NCI-H2081 treated with DMSO at 0.1 percent for 48 hours (cell line): ENCODE data around the gene ADGRA3.

Source experiments
- DNase-seq: peaks from one replicate; lab custom pipeline; 2025; lab: John Stamatoyannopoulos, UW

ADGRA3 gene, protein sequence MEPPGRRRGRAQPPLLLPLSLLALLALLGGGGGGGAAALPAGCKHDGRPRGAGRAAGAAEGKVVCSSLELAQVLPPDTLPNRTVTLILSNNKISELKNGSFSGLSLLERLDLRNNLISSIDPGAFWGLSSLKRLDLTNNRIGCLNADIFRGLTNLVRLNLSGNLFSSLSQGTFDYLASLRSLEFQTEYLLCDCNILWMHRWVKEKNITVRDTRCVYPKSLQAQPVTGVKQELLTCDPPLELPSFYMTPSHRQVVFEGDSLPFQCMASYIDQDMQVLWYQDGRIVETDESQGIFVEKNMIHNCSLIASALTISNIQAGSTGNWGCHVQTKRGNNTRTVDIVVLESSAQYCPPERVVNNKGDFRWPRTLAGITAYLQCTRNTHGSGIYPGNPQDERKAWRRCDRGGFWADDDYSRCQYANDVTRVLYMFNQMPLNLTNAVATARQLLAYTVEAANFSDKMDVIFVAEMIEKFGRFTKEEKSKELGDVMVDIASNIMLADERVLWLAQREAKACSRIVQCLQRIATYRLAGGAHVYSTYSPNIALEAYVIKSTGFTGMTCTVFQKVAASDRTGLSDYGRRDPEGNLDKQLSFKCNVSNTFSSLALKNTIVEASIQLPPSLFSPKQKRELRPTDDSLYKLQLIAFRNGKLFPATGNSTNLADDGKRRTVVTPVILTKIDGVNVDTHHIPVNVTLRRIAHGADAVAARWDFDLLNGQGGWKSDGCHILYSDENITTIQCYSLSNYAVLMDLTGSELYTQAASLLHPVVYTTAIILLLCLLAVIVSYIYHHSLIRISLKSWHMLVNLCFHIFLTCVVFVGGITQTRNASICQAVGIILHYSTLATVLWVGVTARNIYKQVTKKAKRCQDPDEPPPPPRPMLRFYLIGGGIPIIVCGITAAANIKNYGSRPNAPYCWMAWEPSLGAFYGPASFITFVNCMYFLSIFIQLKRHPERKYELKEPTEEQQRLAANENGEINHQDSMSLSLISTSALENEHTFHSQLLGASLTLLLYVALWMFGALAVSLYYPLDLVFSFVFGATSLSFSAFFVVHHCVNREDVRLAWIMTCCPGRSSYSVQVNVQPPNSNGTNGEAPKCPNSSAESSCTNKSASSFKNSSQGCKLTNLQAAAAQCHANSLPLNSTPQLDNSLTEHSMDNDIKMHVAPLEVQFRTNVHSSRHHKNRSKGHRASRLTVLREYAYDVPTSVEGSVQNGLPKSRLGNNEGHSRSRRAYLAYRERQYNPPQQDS (N-terminal part only)

DNA sequence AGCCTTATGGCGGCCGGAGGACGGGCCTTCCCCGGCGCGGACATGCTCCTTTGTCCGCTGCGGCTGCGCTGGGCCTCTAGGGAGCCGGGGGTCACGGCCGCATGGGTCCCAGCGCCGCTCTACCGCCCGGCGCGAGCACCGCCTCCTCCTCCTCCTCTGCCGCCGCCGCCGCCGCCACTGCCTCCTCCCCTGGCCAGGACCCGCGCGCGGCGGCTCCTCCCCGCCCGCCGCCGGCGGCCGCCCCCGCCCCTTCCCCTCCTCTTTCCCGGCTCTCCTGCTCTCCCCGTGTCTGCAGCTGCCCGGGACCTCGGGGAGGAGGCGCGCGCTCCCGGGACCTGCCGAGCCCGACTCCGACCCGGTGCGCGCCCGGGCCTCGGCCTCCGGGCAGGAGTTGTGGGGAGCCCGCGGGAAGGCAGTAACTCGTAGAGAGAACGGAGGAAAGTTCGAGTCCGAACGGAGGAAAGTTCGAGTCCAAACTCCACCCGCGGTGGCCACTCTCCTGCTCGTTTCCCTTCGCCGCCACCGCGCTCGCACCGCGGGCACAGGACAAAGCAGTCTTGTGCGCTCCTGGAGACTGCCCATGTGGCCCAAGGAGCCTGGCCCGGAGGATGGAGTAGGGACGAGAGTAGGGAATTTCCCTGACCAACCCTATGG lies at the start of gene ADGRA3:
TSS of gene ADGRA3 (minus strand) at position 179 of the 654 bp plus-strand sequence. CDS start 282 bp downstream, outside the sequence.
- no peak for DNase-seq

DNA sequence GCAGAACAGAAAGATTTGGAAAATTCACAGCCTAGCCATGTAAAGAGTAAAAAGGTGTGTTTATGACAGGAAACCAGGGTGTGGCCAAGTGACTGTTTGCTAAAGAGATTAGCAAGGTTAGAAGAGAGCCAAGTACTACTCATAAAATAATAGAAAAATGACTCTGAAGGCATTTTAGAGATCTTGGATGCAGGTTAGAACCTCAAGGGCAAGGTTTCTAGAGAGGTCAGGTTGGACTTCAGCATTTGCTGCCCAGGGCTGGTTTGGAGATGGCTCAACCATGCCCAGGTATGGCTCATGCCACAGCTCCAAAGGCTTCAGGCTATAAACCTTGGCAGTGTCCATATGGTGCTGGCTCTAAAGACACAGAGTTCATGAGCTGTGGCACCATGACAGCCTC lies 40.6 kb upstream of the ADGRA3 start:
- DNase-seq: no peak

DNA sequence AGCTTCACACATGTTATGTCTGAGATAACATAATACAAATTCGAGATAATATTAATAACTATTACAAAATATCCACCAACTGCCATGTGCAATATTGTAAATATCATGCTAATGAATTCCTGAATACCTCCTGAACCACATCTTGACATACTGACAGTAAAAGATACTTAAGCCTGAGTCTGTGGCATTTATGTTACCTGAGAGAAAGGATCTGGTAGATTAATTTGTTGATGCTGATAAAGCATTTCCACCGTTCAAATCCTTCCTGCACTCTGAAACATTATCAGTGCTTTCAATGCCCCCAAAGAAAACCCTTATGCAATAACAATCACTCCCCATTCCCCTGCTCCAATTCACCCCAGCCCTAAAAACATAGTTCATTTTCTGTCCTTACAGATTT lies 38.8 kb upstream of the ADGRA3 start:
- DNase-seq: no peak

DNA sequence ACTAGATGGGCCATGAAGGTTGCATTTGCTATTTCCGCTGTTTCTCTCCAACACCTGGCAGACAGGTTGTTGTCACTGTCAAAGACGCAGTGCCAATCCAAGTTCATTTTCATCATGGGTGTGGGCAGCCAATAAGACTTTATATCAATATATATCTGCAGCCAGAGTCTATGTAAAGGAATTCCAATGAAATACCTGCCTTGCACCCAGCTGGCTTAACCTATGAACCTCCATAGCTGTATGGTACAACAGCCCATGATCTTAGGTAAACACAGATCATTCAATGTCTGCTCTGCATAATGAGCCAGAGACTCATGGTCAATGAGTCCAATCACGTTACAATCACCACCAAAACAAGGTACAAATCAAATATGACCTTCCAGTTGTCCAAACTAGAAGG lies 37.7 kb upstream of the ADGRA3 start:
- DNase-seq: no peak

DNA sequence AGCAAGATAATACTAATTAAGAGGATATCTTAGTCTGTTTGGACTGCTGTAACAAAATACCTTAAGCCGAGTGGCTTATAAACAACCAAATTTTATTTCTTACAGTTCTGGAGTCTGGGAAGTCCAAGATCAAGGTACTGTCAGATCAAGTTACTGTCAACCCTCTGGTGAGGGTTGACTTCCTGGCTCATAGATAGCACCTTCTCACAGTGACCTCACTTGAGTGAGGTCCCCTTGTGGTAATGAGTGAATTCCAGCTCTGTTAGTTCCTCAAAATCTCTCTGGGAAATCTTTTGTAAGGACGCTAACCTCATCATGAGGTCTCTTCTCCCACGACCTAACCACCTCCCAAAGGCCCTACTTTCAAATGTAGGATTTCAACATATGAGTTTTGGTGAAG lies 36.9 kb upstream of the ADGRA3 start:
- no peak for DNase-seq

DNA sequence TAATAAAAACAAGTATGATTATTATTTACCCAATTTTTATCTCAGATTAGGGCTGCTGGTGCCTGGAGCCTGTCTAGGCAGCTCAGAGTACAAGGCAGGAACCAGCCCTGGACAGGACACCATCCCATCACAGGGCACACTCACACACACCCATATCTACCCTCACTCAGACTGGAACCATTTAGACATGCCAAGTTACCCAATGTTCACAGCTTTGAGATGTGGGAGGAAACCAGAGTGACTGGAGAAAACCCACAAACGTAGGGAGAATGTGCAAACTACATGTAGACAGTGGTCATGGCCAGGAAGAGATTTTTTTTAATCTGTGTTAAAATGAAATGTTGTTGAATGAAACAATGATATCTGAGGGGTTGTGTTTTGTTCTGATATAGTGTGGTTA lies 35.7 kb upstream of the ADGRA3 start:
- DNase-seq: no peak

DNA sequence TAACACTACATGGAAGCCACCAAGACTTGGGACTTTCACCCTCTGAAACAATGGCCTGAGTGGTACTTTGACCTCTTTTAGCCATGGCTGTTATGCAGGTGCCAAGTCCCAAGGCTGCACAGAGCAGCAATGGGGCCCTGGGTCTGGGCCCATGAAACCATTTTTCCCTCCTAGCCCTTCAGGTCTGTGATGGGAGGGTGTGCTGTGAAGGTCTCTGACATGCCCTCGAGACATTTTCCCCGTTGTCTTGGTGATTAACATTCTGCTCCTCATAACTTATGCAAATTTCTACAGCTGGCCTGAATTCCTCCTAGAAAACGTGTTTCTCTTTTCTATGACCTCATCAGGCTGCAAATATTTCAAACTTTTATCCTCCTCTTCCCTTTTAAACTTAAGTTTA lies 30.4 kb upstream of the ADGRA3 start:
- no peak for DNase-seq

DNA sequence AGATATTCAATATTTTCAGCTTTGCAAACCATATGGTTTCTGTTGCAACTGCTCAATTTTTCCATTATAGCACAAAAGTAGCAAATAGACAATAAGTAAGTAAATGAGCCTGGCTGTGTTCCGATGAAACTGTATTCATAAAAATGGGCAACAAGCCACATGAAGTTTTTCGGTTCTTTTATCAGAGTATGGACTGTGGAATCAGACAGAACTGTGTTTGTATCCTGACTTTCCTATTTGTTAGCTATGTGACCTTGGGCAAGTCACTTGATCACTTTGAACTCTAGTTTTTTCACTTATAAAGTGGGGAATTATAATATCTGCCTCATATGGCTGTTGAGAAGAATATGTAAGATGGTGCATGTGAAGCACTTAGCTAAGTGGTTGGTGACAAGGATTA lies 23.4 kb upstream of the ADGRA3 start:
- DNase-seq: no peak

DNA sequence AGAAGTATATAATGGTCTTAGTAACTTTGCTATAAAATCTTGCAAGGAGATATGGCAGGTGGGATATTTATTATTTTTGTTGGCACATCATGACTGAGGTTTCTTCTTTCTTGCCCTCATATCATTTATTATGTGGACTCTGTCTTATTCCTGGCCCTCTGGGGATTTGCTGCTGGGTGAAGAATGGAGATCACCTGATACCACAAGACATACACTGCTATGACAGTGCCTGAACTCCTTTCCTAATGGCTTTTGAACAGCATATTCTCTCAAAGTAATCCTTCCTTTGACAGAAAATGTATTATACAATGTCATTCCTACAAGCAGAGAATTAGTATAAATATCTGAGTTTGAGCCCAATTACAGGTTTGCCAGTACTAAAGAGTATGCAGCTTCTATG lies 22.0 kb upstream of the ADGRA3 start:
- DNase-seq: no peak

DNA sequence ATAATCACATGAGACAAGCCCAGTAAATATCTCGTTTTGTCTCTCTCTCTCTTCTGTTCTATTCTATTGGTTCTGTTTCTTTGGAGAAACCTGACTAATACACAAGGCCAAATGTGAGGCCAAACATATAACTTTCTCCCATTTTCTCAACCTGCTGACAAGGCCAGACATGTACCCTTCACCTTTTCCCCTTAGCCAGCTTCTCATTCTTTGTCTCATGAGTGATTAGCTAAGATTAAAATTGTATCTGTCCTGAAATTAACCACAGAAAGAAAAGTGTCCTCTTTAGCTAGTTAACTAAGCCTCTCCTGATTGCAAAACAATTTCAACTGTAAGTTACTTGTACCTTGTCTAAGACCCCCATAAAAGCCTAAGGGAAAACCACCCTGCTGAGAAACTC lies 18.5 kb upstream of the ADGRA3 start:
- DNase-seq: no peak

DNA sequence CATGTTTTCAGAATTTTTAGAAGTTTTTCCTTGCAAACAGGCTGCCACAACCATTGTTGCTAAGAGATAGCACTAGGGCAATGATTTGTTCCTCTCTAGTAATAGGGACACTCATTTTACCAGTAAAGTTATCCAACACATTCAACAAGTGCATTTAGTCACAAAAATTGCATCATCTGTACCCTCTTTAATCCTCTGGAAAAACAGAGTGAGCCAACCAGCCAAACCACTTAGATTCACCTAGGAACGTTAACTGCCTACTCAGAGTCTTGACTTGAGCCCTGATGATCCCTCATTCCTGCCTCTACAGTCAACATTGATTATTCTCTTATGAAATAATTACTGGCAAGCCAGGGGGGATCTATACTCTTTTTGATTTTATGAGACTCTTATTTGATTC lies 17.0 kb upstream of the ADGRA3 start:
- no peak for DNase-seq

DNA sequence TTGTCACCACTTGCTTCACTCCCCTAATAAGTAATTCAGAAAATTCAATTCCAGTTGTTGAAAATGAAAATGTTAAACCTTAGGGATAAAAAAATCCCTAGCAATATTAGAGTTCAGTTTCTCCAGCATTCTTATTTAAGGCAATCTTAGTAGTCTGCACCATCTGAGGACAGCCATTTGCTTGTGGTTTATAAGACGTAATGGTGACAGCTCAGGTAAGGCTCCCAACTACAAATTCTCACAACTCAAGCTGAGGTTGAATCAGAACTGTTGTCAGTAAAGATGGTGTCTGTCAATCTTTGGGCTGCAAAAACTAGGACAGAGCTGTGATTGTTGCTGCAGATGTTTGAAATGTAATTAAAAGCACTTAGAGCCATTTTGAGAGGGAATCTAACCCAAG lies 16.3 kb upstream of the ADGRA3 start:
- DNase-seq: no peak

DNA sequence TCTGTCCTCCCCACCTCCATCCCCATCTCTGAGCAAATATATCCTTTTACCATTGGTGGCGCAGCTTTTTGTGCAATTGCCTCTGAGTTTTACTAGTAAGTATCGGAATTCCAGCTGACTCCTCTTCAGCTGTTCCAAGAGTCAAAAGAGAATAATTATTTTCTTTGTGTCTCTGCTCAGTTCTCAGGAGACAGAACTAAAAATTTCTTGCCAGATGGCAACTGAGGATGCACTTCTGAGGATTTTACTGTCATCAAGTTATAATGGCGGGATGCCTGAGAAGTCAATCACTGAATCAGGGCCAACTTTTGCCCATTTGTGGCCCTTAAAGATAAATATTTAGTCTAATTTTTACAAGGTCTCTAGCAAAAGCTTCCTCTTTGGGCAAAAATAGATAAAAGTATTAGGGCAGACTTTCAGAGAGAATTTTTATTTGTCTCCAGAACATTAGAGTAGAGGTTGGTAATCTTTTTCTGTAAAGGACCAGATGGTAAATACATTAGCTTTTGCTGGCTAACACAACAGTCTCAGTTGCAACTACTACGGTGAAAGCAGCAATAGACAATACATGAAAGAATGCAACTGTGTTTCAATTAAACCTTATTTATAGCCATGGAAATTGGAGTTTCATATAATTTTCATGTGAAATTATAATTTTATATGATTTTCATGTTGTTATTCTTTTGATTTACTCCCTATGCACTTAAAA lies 15.6 kb upstream of the ADGRA3 start:
- no peak for DNase-seq

DNA sequence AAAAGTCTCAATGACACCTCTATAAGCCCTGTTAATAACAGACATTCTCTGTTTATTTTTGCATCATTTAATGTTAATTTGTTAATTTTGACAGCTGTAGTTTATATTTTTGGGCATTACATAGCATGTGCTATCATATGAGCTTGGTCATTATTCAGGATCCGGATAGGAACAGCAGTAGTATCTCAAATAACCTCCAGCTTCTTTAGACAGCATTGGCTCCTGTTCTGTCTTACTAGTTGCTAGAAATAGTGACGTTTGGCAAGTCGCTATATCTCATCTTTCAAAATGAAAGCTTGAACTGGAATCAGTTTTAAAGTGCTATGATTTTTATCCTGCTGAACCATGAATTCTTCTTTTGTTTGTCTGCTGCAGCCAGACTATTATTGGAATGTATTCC lies 9.0 kb upstream of the ADGRA3 start:
- DNase-seq: no peak

DNA sequence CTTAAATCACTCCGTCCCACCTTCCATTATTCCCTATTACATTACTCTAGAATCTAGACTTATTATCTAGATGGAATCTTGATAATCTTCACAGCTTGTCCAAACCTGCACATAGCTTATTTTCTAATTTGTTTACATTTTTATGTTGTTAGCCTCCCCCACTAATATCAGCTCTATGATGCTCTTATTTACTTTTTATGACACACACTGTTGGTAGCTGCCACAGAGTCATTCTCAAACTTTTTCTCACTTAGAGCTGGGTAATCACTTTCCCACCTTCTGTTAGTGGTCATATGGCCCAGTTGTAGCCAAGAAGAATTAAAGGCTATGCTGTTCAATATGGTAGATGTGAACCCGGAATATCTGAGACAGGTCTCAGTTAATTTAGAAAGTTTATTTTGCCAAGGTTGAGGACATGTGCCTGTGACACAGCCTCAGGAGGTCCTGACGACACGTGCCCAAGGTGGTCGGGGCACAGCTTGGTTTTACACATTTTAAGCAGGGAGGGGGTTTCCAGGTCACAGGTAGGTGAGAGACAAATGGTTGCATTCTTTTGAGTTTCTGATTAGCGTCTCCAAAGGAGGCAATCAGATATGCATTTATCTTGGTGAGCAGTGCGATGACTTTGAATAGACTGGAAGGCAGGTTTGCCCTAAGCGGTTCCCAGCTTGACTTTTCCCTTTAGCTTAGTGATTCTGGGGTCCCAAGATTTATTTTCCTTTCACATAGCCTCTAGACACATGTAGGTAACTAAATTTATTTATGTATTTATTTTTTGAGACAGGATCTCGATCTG lies 7.0 kb upstream of the ADGRA3 start:
- no peak for DNase-seq

DNA sequence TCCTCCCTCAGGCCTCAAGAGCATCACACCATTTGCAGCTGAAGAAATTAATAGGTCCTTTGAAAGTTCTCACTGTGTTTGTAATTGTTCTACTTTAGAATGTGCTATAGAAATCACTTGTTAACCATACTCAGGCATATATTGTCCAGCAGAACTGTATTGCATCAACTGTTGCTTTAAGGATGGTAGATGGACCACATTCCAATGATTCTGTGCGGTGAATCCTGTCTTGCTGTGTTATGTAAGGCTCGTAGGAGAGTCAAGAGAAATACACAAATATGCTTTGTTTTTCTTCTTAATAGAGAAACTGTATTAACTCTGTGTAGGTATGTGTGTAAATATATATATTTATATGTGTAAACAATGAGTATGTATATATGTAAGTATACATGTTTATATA lies 6.3 kb upstream of the ADGRA3 start:
- DNase-seq: no peak

DNA sequence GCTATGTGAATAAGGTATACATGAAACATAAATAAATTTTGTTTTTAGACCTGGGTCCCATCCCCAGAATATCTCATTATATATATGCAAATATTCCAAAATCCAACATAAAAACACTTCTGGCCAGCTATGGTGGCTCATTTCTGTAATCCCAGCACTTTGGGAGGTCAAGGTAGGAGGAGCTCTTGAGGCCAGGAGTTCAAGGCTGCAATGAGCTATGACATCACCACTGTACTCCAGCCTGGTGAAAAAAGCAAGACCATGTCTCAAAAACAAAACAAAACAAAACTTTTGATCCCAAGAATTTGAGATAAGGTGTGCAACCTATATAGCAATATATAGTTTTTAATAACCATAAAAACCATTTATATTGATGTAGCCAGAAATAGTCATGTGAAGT lies 5.4 kb upstream of the ADGRA3 start:
- no peak for DNase-seq

DNA sequence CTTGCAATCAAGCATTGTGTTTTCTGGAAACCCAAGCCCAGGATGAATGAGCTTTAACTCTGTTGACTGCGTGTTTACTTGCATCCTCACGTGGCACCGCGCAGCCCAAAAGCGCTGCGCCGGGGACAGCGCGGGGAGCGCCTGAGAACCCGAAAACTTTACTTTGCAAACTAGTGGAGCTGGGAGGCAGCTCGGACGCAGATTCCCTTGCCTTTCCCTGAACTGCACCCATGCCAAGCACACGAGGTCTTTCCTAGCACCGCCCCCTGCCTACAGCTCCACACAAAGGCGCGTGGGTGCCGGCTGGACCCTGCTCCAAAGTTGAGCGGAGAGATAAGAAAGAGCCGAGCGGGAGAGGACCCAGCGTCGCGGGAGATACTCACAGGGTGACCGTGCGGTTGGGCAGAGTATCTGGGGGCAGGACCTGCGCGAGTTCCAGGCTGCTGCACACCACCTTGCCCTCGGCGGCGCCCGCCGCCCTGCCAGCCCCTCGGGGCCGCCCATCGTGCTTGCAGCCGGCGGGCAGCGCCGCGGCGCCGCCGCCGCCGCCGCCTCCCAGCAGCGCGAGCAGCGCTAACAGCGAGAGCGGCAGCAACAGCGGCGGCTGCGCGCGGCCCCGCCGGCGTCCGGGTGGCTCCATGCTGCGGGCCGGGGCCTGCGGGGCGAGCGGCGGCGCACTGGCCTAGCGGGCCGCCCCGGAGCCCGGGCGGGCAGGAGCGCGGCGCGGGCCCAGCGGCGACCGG lies 550 bp downstream of the ADGRA3 start:
- no peak for DNase-seq

DNA sequence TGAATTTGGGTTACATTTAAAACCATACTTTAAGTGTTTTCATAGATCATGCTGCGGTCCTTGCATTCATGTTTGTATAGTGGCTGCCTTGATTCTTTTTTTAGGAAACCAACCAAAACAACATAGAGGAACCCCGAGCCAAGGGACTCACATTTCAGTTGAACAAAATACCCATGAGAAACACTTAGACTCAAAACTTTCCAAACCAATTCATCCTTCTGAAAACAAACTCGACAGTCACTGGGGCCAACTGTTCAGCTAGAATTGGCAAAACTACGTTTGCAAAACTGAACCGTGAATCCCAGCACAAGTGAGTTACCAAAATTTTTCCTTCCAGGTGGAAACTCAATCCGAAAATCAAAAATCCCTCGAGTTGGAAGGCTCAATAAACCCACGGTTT lies 1.4 kb downstream of the ADGRA3 start:
- no peak for DNase-seq

DNA sequence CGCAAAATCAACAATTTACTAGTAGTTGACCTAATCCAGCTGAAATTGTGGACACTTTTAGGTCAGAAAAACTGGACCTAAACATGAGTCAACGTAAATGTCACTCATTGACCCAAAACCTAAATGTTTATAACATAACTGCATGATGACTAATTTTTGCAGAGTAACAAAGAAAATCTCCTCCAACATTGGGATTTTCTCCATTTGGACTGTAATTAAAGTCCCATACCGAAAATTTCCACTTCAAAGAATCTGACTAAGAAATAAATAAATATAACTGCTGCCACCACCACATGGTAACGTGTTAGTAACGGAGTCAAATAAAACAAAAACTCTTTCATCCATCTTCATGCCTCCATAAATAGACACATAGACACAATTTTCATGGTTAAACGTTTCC lies 1.9 kb downstream of the ADGRA3 start:
- DNase-seq: no peak
